Calu3 (cell line): ENCODE data around the gene FOSB. TPM values are rescaled to one million over a fixed set of nuclear protein-coding genes. Genes with fewer than 3 reads are reported as not detected.
"Not testable (repeated sequence)": the region's sequence is repeated elsewhere in the genome, so short reads cannot be mapped to it uniquely, and the experiment has no call there.

Experiments used
- BruUV-seq: library from RNA; stranded (reverse); fragments of 400-500 nt; replicated peaks from 2 replicates; lab custom pipeline; 2021; lab: Mats Ljungman, UMichigan
- CTCF ChIA-PET: fragments of 300-600 bp; sonication (Branson Sonifier 250); formaldehyde crosslinking; loops from one replicate; lab custom pipeline; 2022; ENCODE audit warnings: antibody characterized with exemption; lab: Charles Lee
- DNase-seq: peaks from one replicate; pipeline ENCODE4 v3.0.0; 2022
- H3K27ac Mint-ChIP-seq: one replicate; pipeline ENCODE4 v1.8.0; 2022; ENCODE audit warnings: mixed read lengths; ENCODE audit not compliant: unreplicated experiment
- H3K27me3 Mint-ChIP-seq: one replicate; pipeline ENCODE4 v1.8.0; 2022; ENCODE audit warnings: mixed read lengths; ENCODE audit not compliant: unreplicated experiment
- H3K36me3 Mint-ChIP-seq: one replicate; pipeline ENCODE4 v1.8.0; 2022; ENCODE audit warnings: mild to moderate bottlenecking, moderate library complexity, mixed read lengths; ENCODE audit not compliant: insufficient read depth, unreplicated experiment
- H3K4me1 Mint-ChIP-seq: one replicate; pipeline ENCODE4 v1.8.0; 2022; ENCODE audit warnings: mild to moderate bottlenecking, low read depth, mixed read lengths; ENCODE audit not compliant: unreplicated experiment
- H3K4me3 Mint-ChIP-seq: one replicate; pipeline ENCODE4 v1.8.0; 2022; ENCODE audit warnings: mild to moderate bottlenecking, low read depth, moderate library complexity, mixed read lengths; ENCODE audit not compliant: unreplicated experiment
- H3K9me3 Mint-ChIP-seq: one replicate; pipeline ENCODE4 v1.8.0; 2022; ENCODE audit warnings: low read depth, mixed read lengths; ENCODE audit not compliant: unreplicated experiment
- CTCF ChIP-seq: fragments of 200-600 bp; IDR thresholded peaks from one replicate; pipeline ENCODE4 v1.8.0; 2022; ENCODE audit warnings: antibody characterized with exemption; ENCODE audit not compliant: unreplicated experiment
- intact Hi-C: fragments of 100-400 bp; cut with micrococcal nuclease; formaldehyde crosslinking; loops from one replicate; pipeline ENCODE4 v1.10.0; 2022; ENCODE audit not compliant: unreplicated experiment
- total RNA-seq: library from RNA; stranded (reverse); gene quantifications from 2 replicates; pipeline ENCODE4 v1.2.3, GENCODE V29; 2022

Gene FOSB
- total RNA-seq, 1 experiment from 2014 or later: 23.8 TPM

DNA sequence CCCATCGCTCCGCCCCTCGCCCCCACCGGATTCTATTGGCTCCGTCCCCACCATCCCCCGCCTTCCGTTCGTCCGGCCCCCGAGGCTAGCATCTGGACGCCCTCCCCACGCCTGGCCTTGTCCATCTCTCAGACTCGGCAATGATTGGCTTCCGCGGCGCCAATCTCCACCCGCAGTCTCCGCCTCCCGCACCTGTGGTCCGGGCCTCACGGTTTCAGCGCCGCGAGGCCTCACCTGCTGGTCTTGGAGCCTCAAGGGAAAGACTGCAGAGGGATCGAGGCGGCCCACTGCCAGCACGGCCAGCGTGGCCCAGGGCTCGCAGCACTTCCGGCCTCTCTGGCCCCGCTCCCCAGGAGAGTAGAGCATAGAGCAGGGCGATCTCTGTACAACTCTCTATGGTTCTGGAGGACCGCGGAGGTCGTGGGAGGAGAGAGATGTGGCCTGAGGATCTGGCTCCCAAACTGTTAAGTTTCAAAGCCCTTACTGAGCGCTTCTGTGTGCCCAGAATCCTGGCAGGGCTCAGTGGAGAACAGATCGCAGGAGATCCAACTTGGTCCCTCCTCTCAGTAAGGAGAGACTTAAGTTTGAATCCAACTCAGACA is 44.1 kb upstream of the FOSB start, which contains the start of gene ERCC1:
Gene ERCC1 (minus strand): TSS at position 329 of the 602 bp plus-strand sequence. CDS start 543 bp downstream, outside the sequence.
- CTCF ChIA-PET: interaction anchor here (0.8 to 2.1 kb wide), 7 partner anchors 16 to 269 kb away, joined by 3 to 18 read pairs (median 7); partner anchors contain the start of genes PPP1R13L and QPCTL
- Mint-ChIP-seq H3K27me3 (no peaks in the 10 kb centered on the region), H3K27ac (peak within 1 kb of the TSS; percentile 85), H3K9me3 (no peaks in the 10 kb centered on the region), H3K4me1 (peaks cover 41% of the 10 kb centered on the region), H3K36me3 (peaks cover 46% of the 10 kb centered on the region), H3K4me3 (peak within 1 kb of the TSS; percentile 77)
- no peak for TF ChIP-seq CTCF
- BruUV-seq: TSS peak; percentile 87
- intact Hi-C loops: loop anchor here (2.0 kb wide), 1 partner anchor 19 kb away; the partner anchor contains the start of gene PPP1R13L
- peak; percentile 99 for DNase-seq

DNA sequence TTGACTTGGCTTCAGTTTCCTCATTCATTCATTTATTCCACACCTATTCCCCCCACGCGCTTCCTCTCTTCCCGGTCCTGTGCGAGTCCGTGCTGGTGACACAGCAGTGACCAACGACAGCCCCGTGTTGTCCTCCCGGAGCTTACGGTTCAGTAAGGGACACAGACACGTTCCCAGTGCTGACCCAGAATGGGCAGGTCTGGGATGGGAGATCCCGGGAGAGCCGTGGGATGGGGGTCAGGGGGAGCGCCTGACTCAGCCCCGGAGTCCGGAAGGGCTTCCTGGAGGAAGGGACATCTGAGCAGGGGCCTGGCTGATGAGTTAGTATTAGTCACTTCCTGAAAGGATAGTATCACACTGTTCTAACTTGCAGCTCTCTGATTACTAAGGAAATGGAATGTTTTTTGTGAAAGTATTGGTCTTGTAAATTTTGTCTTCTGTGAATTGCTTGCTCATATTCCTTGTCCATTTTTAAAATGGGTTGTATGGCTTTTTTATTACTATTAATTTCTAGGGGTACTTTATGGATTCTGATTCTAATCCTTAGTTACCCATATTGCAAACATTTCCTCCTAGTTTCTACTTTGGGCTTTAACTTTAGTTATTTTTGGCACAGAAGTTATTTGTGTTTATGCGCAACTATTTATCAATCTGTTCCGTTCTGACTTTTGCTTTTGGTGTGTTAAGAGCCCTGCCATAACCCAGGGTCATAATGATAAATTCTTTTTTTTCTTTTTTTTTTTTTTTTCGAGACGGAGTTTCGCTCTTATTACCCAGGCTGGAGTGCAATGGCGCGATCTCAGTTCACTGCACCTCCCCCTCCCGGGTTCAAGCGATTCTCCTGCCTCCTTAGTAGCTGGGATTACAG is 43.4 kb upstream of the FOSB start:
- CTCF ChIA-PET: interaction anchor here (0.7 to 2.1 kb wide), 8 partner anchors 10 to 268 kb away, joined by 3 to 18 read pairs (median 6); partner anchors contain the start of genes PPP1R13L and QPCTL
- peaks cover 41% of the 10 kb centered on the region for H3K4me1 Mint-ChIP-seq
- BruUV-seq: no TSS peak

DNA sequence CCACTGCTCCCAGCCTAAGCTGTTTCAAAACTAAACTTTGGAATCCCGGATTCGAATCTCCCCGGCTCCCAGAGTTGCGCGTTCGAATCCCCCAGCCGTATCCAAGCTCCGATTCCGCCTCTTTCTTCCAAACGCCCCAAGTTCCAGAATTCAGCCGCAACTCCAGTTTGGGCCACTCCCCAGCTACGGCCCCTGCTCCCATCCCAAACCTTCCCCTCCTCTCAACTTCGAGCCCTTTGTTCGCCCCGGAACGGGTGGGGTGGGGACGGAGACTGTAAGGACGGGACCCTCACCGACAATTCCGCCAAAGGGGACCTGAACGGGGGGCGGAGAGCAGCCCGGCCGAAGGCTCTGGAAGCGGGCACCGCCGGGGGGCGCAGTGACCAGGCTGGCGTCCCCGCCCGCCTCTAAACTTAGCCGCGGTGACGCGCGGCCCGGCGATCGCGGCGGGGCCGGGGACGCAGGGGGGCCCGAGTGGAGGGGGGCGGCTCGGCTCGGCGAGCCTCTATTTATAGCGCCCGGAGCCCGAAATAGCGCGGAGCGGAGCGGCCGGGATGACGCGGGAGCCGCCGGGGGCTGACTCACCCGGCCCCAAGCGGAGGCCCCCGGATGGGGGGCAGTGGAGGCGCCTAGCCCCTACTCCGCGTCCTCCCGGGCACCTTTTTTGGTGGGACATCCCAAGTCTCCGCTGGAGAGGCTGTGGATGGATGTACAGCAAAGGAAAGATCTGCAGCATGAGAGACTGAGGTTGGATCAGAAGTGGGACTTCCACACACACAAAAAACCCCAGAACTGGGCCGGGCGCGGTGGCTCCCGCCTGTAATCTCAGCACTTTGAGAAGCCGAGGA is 39.2 kb upstream of the FOSB start:
- peak overlapping the region; percentile 80 for H3K27ac Mint-ChIP-seq
- no peaks in the 10 kb centered on the region for H3K9me3 Mint-ChIP-seq
- CTCF ChIA-PET: interaction anchor here (1.0 to 1.3 kb wide), 4 partner anchors 11 to 56 kb away, joined by 3 to 12 read pairs (median 6); partner anchors contain the start of gene PPP1R13L
- BruUV-seq: no TSS peak
- H3K4me3 Mint-ChIP-seq: peak overlapping the region; percentile 75
- peak; percentile 69 for TF ChIP-seq CTCF
- H3K27me3 Mint-ChIP-seq: no peaks in the 10 kb centered on the region
- H3K36me3 Mint-ChIP-seq: peaks cover 23% of the 10 kb centered on the region
- H3K4me1 Mint-ChIP-seq: peaks cover 25% of the 10 kb centered on the region
- intact Hi-C loops: no loop called here
- peak; percentile 58 for DNase-seq

More for the DNA sequence above, 43.4 kb upstream of the FOSB start:
- Mint-ChIP-seq H3K27ac (peak overlapping the region; percentile 85), H3K27me3 (no peaks in the 10 kb centered on the region), H3K9me3 (no peaks in the 10 kb centered on the region), H3K4me3 (peak overlapping the region; percentile 77), H3K36me3 (peaks cover 47% of the 10 kb centered on the region)
- intact Hi-C loops: loop anchor here (2.0 kb wide), 1 partner anchor 20 kb away; the partner anchor contains the start of gene PPP1R13L
- no peak for TF ChIP-seq CTCF
- peak; percentile 87 for DNase-seq

GRCh38 chr19:45429896-45430295 is 37.9 kb upstream of the FOSB start:
- Mint-ChIP-seq H3K4me1 (peaks cover 16% of the 10 kb centered on the region), H3K36me3 (peaks cover 13% of the 10 kb centered on the region)
- H3K27ac Mint-ChIP-seq, H3K4me3 Mint-ChIP-seq, DNase-seq, BruUV-seq, intact Hi-C loops, H3K9me3 Mint-ChIP-seq, H3K27me3 Mint-ChIP-seq: not testable (repeated sequence)
- CTCF ChIA-PET: interaction anchor here (1.4 kb wide), 1 partner anchor 38 kb away, joined by 3 read pairs; the partner anchor contains the start of gene FOSB

DNA sequence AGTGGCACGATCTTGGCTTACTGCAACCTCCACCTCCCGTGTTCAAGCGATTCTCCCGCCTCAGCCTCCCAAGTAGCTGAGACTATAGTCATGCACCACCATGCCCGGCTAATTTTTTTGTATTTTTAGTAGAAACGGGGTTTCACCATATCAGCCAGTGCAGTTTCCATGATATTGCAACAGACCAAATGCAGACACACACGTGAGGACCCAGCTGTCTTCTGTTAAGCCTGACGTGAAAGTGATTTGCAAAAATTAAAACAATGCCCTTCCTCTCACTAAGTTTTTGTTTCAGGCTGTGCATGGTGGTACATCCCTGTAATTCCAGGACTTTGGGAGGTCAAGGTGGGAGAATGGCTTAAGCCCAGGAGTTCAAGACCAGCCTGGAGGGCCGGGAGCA is 36.8 kb upstream of the FOSB start:
- DNase-seq, H3K27me3 Mint-ChIP-seq, H3K4me3 Mint-ChIP-seq, H3K4me1 Mint-ChIP-seq, H3K9me3 Mint-ChIP-seq, H3K27ac Mint-ChIP-seq, BruUV-seq, intact Hi-C loops: not testable (repeated sequence)
- CTCF ChIA-PET: interaction anchor here (0.7 to 1.4 kb wide), 3 partner anchors 9 to 36 kb away, joined by 3 to 8 read pairs (median 6); partner anchors contain the start of gene FOSB
- peaks cover 13% of the 10 kb centered on the region for H3K36me3 Mint-ChIP-seq

DNA sequence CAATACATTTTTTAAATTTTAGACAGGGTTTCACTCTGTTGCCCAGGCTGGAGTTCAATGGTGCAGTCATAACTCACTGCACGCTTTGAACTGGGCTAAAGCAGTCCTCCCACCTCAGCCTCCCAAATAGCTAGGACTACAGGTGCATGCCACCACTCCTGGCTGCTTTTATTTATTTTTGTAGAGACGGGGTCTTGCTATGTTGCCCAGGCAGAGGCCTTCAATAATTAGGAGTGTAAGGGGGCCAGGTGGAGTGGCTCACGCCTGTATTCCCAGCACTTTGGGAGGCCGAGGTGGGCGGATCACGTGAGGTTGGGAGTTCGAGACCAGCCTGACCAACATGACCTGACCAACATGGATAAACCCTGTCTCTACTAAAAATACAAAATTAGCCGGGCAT is 35.3 kb upstream of the FOSB start:
- H3K4me1 Mint-ChIP-seq, CTCF ChIA-PET, H3K27ac Mint-ChIP-seq: not testable (repeated sequence)

More for the DNA sequence above, 35.3 kb upstream of the FOSB start:
- peaks cover 12% of the 10 kb centered on the region for H3K36me3 Mint-ChIP-seq
- DNase-seq, H3K9me3 Mint-ChIP-seq, intact Hi-C loops, H3K4me3 Mint-ChIP-seq, BruUV-seq, H3K27me3 Mint-ChIP-seq: not testable (repeated sequence)
